Measurements from ENCODE around the gene WWOX.

GRCh38 chr16:78902321-78902720, 802.9 kb downstream of the WWOX start:
- TF ChIP-seq CTCF (conservative IDR thresholded peaks at IDR 0.05; ENCODE audit: low read depth, low read length) = no peak
- TF ChIP-seq EZH2 (IDR thresholded peaks at IDR 0.05; ENCODE audit: borderline replicate concordance, low read depth, low read length, poor library complexity, severe bottlenecking) = no peak

Data from A673 (cell line).